Pons (tissue), 1 donor: ENCODE data around the gene IQGAP2.
A peak's percentile ranks its signal among the peaks of the same experiment; 100 is the strongest.
"Not testable (repeated sequence)": the region's sequence is repeated elsewhere in the genome, so short reads cannot be mapped to it uniquely, and the experiment has no call there.

Source experiments
- DNase-seq: peaks from one replicate; pipeline ENCODE4 v3.0.0-alpha.2; 2016; ENCODE audit warnings: low spot score

The IQGAP2 gene

DNA sequence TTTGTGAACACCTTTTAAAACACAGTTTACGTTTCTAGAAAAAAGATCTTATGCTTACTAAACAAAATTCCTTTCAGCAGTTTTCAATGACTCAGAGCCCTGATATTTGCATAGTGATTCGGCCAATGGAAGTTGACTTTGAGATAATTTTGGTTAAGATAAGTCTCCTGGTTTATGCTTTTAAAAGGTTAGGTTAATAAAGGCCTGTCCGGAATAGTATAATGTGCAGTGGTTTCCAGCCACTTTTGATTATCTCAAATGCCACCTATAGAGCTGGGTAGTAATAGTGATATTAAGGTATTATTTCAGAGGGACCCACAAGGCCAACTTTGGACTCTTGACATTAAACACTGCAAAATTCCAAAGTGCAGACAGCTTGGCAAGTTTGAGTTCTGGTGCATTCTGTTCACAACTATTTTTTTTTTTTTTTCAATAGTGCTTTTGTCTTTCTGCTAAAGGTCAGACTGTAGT, 134.0 kb downstream of the IQGAP2 start:
- DNase-seq = no peak

DNA sequence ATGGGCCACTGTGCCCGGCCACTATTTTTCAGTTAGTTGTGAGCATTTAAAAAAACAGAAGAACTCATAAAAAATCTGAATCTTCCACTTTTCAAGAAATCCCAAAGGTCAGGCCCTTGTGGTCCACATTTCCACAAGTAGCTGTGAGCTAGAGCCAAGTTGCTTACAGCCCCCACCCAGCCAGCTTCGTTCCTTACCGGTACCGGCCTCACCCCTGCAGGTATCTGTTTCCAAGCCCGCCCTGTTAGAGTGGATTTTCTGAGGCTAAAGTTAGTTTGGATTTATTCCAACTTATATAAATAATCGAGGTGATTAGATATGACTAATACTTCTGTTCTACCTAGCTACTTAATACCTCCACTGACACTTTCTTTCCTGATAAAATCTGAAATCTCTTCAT, 139.2 kb downstream of the IQGAP2 start:
- no peak for DNase-seq

- DNase-seq = no peak
Measured at GRCh38 chr5:76542887-76543690, 140.0 kb downstream of the IQGAP2 start.

DNA sequence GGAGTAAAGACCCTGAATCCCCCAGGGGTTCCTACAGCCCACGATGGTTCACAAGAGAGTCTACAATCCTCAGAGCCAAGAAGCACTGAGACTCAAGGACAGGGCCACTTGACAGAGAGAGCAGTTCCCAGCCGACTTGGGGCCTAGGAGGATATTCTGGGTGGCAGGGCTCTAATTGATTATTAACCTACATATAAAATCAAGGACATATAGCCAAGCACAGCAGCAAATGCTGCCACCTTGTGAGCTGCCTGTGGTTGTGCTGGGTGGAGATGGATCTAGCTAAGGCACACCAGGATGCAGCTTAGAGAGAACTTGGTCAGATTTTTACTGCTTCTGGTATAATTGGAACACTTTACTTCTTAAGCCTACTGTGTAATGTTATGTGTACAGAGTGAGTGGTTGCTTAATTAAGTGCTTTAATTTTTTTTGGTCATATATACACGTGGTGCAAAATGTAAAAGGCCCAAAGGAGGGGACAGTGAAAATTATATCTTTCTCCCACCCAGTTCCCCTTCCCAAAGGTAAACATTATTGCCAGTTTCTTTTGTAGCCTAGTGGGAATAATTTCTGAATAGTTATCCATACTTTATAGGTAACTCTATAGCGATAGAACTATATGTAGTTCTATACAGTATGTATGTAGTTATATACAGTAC, 141.3 kb downstream of the IQGAP2 start:
- no peak for DNase-seq

DNA sequence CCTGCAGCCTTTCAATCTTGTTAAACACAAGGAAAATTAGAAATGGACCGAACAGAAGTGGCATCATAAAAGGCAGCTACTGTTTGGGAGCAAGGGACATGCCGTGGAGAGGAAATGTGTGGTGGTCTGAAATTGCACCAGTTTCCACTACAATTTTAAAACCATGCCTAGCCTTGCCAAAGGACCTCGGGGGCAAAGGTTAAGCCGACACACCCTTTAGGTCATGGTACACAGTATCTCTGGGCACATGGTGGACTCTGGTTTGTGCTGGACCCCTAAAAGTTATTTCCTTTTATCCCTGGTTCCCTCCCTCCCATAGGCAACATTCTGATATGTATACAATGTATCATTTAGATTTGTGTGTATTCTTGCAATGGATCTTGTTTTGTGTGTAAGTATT, 142.1 kb downstream of the IQGAP2 start:
- DNase-seq = no peak

- no peak for DNase-seq
Measured at GRCh38 chr5:76546497-76547102, 143.5 kb downstream of the IQGAP2 start.

- DNase-seq = peak; percentile 31
Measured at GRCh38 chr5:76547242-76547890, 144.3 kb downstream of the IQGAP2 start.

GRCh38 chr5:76547891-76548524, 144.9 kb downstream of the IQGAP2 start:
- DNase-seq = no peak

DNA sequence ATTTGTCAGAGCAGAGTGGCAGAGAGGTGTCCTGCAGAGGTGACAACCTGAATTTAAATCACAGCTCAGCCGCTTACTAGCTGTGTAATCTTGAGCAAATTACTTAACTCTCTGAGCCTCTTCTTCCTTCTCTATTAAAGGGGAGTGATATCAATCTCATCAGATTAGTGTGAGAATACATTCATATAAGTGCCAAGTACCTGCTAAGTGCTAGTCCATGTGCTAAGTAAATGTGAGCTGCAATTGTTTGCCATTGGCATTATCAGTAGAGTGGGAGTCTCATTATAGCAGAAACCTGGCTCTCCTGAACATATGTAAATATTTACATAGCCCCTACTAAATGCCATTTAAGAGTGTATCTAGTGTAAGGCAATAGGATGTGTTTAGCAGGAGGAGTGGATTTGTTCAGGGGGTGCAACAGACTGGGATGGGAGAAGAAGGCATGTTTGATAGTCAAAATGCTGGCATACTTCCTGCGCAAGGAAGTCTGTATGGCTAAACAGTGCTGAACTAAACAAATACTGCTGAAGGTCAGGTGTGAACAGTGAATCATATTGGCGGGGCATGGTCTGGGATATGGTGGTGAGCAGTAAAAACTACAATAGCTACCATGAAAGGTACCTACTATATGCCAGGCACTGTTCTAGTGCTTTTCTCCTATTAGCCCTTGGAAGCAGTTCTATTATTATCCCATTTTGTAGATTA, 145.6 kb downstream of the IQGAP2 start:
- no peak for DNase-seq

DNA sequence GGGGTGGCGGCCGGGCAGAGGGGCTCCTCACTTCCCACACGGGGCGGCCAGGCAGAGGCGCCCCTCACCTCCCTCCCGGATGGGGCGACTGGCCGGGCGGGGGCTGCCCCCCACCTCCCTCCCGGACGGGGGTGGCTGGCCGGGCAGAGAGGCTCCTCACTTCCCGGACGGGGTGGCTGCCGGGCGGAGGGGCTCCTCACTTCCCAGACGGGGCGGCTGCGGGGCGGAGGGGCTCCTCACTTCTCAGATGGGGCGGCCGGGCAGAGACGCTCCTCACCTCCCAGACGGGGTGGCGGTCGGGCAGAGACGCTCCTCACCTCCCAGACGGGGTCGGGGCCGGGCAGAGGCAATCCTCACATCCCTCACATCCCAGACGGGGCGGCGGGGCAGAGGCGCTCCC, 147.8 kb downstream of the IQGAP2 start:
- DNase-seq = not testable (repeated sequence)

- no peak for DNase-seq
Measured at GRCh38 chr5:76552546-76552945, 149.5 kb downstream of the IQGAP2 start.

DNA sequence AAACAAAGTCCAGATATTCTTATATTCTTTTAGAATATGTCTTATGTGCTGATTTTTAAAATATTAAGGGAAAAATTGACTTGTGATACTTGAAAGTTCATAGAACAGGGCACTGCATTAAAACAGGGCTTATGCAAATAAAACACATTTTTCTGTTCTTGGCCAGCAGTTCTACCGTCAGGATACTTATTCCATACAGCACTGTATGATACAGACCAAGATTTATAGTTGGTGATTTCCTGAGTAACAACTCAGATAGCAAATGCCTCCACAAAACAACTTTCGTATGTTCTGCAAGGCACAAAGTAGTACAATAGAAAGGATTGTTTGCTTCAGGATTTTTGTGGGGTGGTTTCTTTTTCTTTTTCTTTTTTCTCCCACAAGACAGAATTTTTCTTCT, 150.2 kb downstream of the IQGAP2 start:
- DNase-seq = no peak

- no peak for DNase-seq
Measured at GRCh38 chr5:76555114-76555513, 152.0 kb downstream of the IQGAP2 start.

- no peak for DNase-seq
Measured at GRCh38 chr5:76555717-76556116, 152.6 kb downstream of the IQGAP2 start.

DNA sequence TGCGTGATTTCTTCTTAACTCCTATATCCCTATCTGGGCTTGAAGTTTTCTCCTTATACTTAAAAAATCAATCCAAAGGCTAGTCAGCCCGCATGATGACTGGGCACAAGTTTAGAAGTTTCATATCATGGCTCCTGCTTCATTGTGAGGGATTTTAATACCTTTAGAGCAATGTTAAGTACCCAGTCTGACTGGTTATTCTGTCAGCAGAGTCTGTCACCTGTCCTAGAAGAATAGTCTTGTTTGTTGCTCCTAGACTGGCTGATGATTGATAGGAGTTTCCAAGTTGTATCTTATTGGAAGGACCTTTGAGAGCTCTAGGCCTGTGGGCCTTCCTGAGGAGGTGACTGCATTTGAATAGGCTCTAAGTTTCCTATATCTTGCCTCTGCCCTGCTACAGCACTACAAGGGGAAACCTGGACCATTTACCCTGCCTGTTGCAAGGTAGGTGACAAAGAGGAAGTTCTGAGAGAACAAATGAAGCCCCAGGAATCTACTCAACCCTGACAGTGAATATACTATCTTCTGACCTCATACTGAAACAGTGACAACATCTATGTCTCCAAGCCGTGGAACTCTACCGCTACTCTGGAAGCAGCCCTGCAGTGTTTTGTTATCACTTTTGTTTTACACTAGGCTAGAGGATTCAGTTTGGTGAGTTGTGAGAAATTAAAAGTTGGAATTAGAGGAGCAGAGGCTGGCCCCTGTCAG, 153.6 kb downstream of the IQGAP2 start:
- DNase-seq = no peak

DNA sequence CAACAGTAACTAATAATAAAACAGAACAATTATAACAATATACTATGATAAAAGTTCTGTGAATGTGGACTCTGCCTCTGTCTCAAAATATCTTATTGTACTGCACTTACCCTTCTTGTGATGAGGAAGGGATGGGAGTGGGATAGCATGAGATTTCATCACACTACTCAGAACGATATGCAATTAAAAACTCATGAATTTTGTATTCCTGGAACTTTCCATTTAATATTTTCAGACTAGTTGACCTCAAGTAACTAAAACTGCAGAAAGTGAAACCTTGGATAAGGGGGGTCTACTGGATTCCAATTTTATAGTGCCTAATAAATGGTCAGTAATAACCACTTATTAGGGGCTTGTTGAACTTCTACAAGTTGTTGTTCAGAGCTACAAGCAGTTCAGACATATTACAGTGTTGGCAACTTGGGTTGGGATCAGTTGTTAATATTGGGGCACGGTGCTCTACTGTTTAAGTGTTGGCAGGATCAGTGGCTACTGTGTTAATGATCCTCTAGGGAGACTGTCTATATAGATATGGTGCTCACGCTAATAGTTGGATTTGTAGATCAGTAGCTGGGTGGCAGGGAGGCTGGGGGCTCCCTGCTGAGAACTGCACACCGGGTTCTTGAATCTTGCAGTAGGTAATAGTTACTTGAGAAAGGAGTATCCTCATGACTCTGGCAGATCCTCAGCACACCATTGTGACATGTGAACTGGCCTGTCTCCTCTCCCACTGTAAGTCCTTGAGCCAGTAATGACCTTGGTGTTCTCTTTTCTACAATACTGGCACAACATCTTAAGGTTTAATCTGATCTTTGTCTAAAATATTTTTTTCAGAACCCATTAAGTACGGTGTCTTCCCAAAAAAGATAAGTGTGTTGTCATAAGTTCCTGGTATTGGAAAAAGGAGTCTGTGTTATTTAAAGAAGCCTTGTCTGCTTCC, 158.1 kb downstream of the IQGAP2 start:
- DNase-seq = no peak

GRCh38 chr5:76561959-76562358, 158.9 kb downstream of the IQGAP2 start:
- no peak for DNase-seq

GRCh38 chr5:76565009-76565408, 161.9 kb downstream of the IQGAP2 start:
- no peak for DNase-seq

DNA sequence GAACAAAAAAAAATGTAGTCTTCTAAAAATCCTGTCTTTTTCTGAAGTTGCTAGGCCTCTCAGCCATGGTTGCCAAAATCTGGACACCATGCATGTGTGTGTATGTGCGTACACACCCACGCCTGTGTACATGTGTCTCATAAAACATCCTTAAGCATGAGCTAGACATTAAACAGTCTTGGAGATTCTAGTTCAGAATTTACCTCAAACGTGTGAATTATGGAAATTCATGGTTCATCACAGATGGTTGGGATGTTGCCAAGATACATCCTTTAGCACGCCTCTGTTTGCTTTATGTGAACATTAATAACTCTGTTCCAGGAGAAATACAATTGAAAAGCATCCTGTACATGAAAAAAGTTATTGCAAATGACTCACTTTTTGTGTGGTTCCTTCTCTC, 167.1 kb downstream of the IQGAP2 start:
- DNase-seq = no peak

DNA sequence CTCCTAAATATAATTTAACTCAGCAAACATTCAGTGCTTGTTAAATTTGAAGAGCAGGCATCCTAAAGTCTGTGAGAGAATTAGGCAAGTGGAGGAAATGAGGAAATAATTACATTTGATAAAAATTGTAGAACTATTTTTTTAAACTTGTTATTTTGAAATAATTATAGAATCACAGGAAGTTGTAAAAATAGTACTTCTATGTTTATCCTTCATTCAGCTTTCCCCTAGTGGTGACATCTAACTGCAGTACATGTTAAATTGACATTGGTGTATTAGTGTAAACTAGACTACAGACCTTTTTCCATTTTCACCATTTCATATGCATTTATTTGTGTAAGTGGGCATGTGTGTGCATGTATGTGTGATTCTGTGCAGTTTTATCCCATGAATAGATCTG, 168.5 kb downstream of the IQGAP2 start:
- no peak for DNase-seq
